HG02623 (cell line): ENCODE results near the gene TTYH1.

Experiments
- ATAC-seq: cut with Tn5 transposase; IDR thresholded peaks from one replicate; pipeline ENCODE4 v1.9.1; 2021; ENCODE audit warnings: moderate library complexity; ENCODE audit not compliant: unreplicated experiment

The TTYH1 gene

DNA sequence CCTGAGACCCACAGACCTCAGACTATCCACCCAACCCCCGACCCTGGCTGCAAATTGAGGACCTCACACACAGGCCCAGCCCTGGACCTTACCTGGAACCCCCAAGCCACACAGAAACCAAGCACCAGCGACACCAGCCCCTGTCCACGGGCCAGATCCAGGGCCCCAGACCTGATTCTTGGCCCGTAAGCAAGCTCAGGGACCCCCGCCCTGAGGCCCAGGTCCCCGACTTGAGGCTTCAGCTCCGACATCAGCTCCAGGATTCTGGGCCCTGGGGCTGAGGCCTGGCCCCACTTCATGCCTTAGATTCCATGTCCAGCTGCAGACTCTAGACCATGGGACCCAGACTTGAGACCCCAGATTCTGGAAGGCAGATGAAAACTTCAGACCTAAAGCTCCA is 6.3 kb downstream of the TTYH1 start:
- no peak for ATAC-seq

- ATAC-seq, result no peak
These were observed 6.9 kb downstream of the TTYH1 start for GRCh38 chr19:54422136-54422535.

- no peak for ATAC-seq
These were observed 8.9 kb downstream of the TTYH1 start for GRCh38 chr19:54424201-54424600.

GRCh38 chr19:54424660-54425381 is 9.6 kb downstream of the TTYH1 start:
- ATAC-seq, result no peak

- ATAC-seq, result no peak
These were observed 10.1 kb downstream of the TTYH1 start for GRCh38 chr19:54425382-54425723.

DNA sequence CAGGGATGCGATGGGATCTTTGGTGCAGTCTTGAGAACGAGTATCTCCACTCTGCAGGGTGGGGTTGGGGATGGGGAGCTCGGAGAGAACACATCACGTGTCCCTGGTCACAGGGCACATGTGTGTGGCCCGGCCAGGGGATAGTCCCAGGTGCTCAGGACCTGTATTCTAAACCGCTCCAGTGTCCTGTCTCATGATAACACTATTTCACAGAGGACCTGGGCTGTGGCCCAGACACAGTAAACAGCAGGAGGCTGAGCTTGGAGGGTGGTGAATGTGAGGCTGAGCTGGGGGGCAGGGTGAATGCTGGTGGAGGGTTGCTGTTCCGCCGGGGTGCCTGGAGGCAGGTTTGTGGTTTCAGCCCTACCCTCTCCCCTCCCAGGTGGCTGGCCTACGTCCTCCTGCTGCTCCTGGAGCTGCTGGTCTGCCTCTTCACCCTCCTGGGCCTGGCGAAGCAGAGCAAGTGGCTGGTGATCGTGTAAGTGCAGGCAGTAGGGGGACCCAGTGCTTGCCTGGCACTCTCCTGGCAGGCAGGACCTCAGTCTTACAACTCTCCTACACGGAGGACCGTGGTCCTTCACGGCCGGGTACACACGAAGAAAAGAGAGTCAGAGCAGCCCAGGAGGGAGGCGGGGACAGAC is 11.1 kb downstream of the TTYH1 start:
- ATAC-seq, result no peak

GRCh38 chr19:54427586-54427985 is 12.3 kb downstream of the TTYH1 start:
- no peak for ATAC-seq

GRCh38 chr19:54428323-54429175 is 13.3 kb downstream of the TTYH1 start:
- no peak for ATAC-seq

DNA sequence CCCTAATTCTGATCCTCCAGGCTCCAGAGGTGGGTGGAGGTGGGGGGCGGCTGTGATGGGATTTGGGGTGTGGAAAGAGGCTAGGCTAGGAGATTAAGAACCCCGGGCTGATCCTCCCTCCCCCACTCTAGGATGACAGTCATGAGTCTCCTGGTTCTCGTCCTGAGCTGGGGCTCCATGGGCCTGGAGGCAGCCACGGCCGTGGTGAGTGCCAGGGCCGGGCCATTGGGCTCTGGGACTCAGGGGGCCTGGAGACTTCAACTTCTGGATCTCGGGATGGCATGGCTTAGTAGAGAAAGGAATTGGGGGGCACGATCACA is 13.9 kb downstream of the TTYH1 start:
- no peak for ATAC-seq

GRCh38 chr19:54429545-54430227 is 14.4 kb downstream of the TTYH1 start:
- no peak for ATAC-seq

DNA sequence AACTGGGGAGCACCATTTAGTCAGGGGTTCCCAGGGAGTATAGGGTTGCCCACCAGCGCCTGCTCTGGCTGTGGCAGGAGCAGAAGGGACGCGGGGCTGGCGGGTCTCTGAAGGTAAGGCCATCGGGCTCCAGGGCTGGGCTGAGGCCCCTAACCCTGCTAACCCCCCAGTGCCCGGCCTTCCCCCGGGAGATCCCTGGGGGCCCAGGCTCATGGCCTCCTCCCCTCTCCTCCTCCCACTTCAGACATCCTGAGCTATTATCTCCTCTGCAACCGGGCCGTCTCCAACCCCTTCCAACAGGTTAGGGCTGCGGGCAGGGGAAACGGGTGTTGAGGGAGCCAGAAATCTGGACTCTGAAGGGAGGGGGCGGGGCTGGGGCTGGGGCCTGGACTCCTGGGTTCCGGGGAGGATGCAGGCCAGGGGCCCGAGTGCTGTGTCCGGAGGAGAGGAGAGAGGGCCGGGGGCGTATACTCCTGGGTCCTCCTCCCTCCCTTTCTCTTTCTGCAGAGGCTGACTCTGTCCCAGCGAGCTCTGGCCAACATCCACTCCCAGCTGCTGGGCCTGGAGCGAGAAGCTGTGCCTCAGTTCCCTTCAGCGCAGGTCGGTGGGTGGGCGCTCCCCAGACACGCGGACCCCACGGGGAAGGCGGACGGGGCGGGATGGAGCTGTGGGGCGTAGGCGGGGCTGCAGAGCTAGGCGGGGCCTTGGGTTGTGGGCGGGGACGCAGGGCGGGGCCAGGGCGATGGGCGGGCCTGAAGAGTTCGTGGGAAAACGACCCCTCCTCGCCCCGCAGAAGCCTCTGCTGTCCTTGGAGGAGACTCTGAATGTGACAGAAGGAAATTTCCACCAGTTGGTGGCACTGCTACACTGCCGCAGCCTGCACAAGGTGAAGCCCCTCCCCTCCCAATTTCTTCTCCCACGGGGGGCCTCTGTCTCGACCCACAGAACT is 15.3 kb downstream of the TTYH1 start:
- no peak for ATAC-seq

DNA sequence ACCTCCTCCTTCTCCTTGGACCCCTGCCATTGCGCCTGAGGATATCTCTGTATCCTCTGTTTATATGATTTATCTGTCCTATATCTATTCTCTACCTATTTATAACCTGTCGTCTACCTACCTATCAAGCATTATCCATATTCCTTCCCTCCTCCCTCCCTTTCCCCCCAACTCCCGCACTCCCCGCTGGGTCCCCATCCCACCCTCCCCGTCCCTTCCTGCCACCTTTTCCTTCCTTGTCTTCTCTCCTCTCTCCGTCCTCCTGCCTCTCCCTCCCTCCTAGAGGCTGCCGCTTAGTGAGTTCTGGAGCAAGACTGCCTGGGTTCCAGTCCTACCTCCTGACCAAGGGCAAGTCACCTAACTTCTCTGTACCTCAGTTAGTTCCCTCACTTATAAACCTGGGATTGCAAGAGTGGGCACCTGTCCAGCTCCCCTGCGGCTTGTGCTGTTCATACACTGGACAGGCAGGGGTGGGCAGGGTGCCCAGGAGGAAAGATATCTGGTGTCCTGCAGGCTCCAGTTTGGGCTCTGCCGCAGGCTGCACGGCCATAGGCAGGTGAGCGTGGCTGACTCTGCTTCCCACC is 16.1 kb downstream of the TTYH1 start:
- ATAC-seq, result no peak

- no peak for ATAC-seq
These were observed 17.0 kb downstream of the TTYH1 start for GRCh38 chr19:54432144-54432738.

DNA sequence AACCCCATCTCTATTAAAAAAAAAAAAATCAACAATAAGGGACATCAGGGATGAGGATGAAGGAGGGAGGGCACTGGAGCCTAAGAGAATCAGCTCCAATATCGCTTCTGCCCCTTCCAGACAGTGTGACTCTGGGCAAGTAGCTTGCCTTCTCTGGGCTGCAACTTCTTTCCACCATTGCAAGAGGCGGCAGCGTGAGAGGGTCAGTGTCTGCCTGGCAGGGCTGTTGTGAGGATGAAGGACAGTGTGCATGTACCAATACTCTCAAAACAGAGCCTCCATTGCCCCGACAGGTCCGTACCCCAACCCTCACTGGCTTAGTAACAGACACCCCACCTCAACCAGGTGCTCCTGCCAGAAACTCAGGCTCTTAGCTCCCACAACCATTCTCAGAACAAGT is 18.4 kb downstream of the TTYH1 start:
- no peak for ATAC-seq

DNA sequence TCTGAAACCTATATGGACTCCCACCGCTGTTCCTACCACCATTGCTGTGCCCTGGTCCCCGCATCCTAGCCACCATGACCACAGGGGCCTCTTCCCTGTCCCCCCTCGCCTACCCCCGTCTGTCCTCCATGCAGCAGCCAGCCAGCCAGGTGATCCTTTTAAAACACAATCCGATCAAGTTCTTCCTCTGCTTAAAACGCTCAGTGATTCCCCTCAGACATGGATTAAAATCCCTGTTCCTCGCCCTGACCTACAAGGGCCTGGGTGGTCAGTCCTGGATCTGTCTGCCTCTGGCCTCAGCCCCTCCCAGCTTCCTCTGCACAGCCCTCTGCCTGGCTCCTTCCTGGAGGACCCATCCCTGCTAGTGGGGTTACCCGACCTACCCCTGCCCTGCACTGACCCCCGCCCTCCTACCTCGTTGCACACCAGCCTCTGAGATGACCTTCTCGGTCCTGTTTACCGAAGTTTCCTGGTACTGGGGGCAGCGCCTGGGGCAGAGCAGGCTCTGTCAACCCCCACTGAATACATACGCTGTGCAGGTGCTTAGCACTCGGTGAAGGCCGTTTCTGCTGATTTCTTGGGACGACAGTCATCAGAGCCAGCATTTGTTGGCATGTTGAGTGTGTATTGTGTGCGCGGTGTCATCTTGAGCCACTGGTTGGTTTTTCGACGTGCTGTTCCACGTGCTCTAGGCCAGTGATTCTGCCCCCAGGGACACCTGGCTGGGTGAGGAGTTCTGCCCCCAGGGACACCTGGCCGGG is 19.0 kb downstream of the TTYH1 start:
- ATAC-seq, result no peak

GRCh38 chr19:54434873-54435214 is 19.6 kb downstream of the TTYH1 start:
- no peak for ATAC-seq

DNA sequence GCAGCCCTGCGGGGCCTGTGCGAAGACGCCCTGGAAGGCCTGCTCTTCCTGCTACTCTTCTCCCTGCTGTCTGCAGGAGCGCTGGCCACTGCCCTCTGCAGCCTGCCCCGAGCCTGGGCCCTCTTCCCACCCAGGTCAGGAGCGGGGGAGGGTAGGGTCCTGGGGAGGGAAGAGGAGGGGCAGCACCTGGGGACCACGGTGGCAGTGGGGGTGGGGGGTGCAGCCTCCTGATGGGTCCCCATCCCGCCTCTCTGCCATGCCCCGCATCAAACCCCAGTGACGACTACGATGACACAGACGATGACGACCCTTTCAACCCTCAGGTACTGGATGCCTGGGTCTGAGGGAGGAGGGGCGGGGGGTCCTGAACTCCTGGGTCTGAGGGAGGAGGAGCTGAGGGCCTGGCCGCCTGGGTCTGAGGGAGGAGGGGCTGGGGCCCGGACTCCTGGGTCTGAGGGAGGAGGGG is 20.3 kb downstream of the TTYH1 start:
- no peak for ATAC-seq

- no peak for ATAC-seq
These were observed 20.8 kb downstream of the TTYH1 start for GRCh38 chr19:54436031-54436523.
